ENCODE data around the gene APOL6.

- TF ChIP-seq CTCF (IDR thresholded peaks at IDR 0.05) = no peak
- no peak for TF ChIP-seq POLR2A (IDR thresholded peaks at IDR 0.05)
Measured at GRCh38 chr22:35643991-35644390, 4.3 kb upstream of the APOL6 start.
